Occipital lobe (tissue), 2 donors: ENCODE results near the gene TAOK2. TPM values are rescaled to one million over a fixed set of nuclear protein-coding genes. Genes with fewer than 3 reads are reported as not detected.

Experiments
- DNase-seq: peaks from one replicate; lab custom pipeline; 2025; lab: John Stamatoyannopoulos, UW
- total RNA-seq: library from RNA; depleted of rRNA; stranded (reverse); fragments of >200 nt; gene quantifications from one replicate; pipeline ENCODE4 v1.2.3, GENCODE V29; 2014

Gene TAOK2
- total RNA-seq, 1 donor from 2014 or later = 49.8 TPM

DNA sequence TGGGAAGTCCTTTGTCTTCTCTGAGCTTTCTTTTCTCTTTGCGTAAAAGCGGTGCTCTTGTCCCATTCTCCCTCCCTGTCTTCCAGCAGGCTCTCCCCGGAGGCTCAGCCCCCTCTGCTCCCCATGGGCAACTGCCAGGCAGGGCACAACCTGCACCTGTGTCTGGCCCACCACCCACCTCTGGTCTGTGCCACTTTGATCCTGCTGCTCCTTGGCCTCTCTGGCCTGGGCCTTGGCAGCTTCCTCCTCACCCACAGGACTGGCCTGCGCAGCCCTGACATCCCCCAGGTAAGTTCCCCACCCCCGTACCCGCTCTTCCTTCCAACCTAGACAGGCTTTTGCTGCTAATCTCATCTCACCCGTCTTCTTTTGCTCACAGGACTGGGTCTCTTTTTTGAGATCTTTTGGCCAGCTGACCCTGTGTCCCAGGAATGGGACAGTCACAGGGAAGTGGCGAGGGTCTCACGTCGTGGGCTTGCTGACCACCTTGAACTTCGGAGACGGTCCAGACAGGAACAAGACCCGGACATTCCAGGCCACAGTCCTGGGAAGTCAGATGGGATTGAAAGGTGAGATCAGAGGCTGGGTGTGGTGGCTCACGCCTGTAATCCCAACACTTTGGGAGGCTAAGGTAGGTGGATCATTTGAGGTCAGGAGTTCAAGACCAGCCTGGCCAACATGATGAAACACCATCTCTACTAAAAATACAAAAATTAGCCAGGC, 10.5 kb upstream of the TAOK2 start:
- DNase-seq = no peak

- no peak for DNase-seq
Observed at GRCh38 chr16:29968205-29968604, 5.5 kb upstream of the TAOK2 start.

DNA sequence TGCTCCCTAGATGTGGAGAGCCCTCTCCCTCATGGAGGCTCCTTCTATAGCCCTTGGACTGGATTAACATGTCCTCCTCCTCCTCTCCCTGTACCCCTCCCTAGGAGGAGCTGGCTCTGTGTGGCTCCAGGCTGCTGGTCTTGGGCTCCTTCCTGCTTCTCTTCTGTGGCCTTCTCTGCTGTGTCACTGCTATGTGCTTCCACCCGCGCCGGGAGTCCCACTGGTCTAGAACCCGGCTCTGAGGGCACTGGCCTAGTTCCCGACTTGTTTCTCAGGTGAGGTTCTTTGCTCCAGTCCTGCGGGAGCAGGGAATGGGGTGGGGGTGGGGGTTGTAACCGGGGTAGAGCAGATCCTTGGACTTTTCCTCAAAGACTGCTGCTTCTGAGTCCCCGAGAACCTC, 2.4 kb upstream of the TAOK2 start:
- no peak for DNase-seq

GRCh38 chr16:29972500-29972899, 1.2 kb upstream of the TAOK2 start:
- no peak for DNase-seq

DNA sequence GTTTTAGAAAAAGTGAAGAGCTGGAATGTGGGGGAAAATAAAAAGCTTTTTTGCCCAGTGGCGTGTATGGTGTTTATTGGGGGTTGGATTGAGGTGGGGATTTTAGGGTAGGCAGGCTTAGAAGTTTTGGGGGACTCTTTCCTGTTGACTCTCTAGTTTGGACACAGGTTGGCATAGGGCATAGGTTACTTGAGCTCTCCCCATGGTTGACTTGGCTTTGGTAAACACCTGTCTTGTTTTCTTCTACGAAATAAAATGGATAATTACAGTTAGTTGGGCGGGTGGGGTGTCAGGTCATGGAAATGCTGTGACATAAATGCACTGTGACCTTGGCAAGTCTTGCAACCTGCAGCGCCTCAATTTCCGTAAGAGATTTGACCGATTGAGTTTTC, 680 bp upstream of the TAOK2 start:
- no peak for DNase-seq

DNA sequence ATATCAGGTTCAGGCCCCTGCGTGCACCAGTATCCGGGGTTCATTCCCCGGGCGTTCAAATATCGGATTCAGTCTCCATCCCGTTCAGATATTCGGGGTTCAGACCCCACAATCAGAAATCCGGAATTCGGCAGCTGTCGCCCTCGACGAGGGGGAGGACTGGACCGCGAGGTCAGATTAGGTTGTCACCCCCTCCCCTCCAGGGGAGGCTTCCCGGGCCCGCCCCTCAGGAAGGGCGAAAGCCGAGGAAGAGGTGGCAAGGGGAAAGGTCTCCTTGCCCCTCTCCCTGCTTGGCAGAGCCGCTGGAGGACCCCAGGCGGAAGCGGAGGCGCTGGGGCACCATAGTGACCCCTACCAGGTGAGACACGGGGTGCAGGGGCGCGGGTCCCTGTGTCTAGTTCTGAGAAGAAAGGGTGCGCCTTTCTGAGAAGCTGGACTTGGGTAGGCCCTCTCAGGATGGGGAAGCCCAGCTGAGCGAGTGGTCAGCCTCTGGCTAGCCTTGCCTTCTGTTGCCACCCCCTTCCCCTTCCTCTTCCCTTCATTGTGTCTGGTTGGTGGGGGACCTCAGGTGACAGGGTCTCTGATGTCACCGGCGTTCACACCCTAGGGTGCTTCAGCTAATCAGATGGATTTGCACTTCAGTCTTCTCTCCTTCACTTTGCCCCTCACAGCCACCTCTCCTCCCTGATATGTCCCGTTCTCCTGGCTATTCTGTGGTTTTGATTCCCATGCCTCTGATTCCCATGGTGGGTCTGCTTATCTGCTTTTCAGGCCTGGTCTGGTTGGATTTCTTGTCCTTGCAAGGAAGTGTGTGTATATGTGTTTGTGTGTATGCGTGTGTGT, 844 bp downstream of the TAOK2 start:
- DNase-seq = no peak

DNA sequence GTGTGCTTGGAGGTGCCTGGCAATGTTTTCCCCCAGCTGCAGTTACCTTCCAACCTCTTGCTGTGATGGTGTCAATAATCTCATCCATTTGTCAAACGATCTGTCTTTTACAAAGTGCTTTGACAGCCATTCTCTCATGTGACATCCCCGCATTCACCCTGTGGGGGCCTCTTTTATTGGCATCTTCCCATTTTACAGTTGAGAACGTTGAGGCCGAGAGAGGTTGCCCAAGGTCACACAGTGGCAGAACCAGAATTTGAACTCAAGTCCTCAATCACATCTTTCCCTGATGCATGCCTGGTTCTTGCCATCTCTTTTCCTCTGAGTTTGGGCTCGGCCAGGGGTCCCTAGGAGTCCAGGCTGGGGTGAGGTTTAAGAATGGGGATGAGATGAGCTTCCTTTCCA, 1.5 kb downstream of the TAOK2 start:
- DNase-seq = no peak

GRCh38 chr16:29975811-29976511, 2.3 kb downstream of the TAOK2 start:
- no peak for DNase-seq

DNA sequence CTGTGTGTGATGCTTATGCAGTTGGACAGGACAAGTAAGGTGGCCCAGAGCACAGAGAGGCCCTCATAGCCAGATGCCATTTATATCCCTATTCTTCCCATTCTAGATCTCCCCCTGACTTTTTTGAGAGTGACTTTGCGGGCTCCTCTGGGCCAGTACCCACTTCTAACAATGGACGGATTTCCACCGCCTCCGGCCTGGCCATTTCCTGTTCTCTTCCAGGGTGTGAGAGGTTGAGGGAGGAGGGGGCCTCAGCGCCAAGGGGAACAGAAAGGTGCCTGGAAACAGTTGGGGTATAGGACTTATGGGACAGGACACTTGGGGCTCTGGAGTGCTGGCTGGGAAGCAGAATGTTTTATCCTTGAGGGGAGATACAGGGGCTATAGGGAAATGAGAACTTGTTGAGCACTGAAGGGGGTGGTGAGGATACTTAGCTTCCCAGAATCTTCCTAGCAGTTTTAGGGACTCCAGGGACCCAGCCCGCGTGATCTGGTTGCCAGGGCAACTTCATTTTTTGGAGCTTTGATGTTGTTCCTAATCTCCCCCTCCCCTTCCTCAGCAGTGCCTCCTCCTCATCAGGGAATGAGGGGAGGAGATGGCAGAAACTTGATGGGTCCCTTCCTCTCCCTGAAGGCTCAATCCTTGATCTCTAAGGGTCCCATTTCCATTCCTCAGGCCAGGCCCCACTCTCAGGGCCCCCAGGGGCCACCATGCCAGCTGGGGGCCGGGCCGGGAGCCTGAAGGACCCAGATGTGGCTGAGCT, 3.6 kb downstream of the TAOK2 start:
- DNase-seq = no peak

DNA sequence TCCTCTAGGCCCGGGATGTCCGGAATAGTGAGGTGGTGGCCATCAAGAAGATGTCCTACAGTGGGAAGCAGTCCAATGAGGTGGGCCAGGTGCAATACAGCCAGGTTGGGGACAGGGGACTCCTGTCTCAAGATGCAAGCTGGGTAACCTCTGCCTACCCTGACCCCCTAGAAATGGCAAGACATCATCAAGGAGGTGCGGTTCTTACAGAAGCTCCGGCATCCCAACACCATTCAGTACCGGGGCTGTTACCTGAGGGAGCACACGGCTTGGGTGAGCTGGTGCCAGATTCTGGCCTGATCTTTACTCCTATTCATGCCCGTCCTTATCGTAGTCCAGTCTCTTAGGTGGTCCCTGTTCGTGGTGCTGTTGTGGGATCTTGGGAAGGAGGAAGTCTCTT, 4.4 kb downstream of the TAOK2 start:
- no peak for DNase-seq

DNA sequence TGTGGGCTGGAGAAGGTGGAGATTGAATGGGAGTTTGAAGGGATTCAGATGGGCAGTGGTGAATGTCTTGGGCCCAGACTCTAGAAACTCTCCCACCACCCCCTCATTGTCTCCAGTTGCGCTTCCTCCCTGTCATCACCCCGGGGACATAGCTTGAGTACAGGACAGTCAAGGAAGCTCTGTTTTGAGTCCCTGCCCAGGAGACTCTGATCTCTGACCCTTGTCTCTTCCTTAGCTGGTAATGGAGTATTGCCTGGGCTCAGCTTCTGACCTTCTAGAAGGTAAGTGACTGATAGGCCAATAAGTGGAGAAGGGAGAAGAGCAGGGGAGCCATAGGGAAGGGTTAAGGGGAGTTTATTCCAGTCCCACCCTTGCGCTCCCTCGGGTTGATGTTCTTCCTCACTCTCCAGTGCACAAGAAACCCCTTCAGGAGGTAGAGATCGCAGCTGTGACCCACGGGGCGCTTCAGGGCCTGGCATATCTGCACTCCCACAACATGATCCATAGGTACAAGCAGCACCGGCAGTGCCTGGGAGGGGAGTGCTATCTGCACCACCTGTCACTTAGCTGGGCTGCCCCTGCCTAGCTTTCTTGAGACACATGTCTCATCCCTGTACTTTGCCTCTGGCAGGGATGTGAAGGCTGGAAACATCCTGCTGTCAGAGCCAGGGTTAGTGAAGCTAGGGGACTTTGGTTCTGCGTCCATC, 5.0 kb downstream of the TAOK2 start:
- no peak for DNase-seq

- no peak for DNase-seq
Observed at GRCh38 chr16:29982560-29983419, 9.1 kb downstream of the TAOK2 start.

GRCh38 chr16:29983420-29984136, 9.9 kb downstream of the TAOK2 start:
- DNase-seq = no peak

DNA sequence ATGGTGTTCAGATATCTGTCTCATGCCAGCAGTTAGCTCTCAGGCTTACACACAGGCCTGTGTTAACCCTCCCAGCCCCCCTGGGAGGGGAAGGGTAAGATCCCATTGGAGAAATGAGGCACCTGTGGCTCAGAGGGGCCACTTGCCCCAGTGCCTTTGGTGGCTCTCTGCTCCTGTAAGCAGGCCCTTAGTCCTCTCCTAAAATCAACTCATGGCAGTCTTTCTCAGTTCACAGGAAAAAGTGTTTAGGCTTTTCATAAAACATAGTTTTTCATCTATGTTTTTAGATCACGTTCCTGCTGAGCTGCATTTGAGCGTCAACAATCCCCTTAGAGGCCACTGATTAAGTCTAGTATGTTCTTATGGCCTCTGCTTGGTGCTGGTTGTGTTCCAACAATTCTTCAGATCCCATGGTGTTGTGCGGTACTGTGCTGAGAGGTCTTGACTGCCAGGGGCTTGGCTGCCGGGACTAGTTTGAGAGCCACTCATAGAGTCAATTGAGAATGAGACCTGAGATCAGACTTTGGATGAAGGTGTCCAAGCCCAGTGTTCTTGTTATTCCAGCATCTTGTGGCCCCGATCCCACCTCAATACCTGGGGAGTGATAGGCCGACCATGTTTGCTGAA, 10.6 kb downstream of the TAOK2 start:
- no peak for DNase-seq

DNA sequence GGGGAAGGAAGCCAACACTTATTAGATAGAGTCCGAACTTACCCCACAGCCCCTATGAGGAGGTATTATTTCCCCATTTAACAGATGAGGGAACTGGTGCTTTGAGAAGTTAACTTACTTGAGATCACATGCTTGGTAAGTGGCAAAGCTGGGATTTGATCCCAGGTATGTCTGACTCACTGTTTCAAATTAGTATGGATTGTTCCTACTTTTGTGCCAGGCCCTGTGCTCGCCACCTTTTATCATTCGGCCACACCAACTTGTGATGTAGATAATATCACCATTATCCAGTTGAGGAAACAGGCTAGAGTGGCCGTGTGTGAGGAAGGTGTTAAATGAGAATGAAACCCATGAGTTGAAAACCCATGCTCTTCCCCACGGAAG, 11.1 kb downstream of the TAOK2 start:
- DNase-seq = no peak

- no peak for DNase-seq
Observed at GRCh38 chr16:29985271-29985811, 11.7 kb downstream of the TAOK2 start.

GRCh38 chr16:29986231-29986630, 12.6 kb downstream of the TAOK2 start:
- no peak for DNase-seq

- DNase-seq = no peak
Observed at GRCh38 chr16:29986931-29987330, 13.3 kb downstream of the TAOK2 start.
